ENCODE data around the gene TBR1.

Gene TBR1

DNA sequence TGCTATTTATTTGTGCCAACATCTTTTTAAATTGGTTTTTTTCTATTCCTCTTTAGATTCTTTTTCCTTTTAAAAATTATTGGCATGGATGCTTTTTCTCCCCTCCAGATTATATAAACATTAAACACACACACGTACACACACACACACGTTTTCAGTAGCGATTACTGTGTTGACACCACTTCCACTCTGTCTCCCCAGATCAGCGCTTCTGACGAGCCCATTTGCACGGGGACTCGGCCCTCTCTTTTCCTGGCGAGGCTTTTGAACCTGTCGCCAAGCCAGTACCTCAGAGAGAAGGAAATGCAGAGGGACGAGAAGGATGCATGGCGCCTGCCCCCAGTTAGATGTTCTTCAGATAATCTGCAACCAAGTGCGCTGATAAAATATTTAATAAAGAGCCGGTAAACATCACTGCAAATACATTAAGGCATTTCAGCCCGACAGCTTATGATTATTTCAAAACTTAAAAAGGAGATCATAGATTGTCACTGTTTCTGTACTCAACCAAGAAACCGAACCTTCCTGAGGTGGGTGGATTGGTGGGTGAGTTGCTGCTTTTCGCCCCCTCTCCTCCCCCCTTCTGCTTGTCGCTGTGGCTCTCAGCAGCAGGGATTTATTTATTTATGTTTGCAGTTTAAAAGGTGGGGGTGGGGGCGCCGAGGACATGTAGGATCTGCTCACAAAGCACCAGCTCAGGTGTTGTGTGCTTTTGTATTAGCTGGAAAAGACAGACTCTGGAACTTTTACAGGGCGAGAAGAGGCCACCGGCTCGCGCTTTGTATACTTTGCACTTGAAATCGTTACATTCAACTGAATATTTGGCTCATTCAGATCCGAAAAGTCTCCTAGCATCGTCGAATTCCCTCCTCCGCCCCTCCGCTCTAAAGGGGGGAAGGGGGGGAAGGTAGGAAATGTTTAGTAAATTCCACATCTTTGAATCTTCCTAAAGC lies 787 bp upstream of the TBR1 start:
- no peak for FAIRE-seq

DNA sequence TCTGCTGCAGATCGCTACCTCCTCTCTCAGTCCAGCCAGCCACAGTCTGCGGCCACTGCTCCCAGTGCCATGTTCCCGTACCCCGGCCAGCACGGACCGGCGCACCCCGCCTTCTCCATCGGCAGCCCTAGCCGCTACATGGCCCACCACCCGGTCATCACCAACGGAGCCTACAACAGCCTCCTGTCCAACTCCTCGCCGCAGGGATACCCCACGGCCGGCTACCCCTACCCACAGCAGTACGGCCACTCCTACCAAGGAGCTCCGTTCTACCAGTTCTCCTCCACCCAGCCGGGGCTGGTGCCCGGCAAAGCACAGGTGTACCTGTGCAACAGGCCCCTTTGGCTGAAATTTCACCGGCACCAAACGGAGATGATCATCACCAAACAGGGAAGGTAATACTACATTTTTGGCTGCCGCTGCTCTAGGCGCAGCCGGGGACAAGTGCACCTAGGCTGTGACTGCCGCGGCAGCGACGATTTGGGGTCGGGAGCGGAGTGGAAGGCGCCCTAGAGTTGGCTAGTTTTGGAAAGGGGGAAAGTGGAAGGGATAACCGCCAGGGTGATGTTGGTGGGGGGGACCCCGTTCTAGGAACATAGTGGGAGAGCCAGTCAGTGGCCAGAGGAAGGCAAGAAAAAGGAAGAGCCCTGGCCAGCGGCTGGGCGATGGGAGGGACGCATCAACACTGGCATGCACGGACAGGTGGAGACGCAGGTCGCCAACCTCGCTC lies 776 bp downstream of the TBR1 start:
- no peak for FAIRE-seq

DNA sequence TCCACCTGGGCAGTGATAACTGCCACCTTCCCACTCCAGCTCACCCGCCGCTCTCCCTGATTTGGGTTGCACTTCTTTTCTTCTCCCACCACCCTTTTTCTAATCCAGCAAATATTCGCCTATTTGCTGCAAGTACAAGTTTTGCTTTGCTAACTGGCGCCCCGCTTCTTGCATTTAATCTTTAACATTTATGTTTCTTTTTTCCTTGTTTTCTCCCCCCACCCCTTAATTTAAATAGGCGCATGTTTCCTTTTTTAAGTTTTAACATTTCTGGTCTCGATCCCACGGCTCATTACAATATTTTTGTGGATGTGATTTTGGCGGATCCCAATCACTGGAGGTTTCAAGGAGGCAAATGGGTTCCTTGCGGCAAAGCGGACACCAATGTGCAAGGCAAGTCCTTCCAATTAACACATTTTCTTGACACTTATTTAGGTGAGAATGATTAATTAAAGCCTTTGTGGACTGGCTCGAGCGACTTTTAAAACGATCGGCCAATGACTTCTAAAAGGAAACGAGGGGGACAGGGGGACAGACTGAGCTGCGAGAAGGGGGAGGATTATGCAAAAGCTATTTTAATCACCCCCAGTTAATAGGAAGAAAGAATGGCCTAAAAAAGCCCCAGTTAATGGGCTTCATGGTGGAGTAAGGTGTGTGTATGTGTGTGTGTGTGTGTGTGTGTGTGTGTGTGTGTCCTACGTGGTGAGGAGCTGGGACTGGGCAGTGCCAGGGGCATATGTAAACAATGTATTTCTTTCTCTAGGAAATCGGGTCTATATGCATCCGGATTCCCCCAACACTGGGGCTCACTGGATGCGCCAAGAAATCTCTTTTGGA lies 1.6 kb downstream of the TBR1 start:
- FAIRE-seq = no peak

DNA sequence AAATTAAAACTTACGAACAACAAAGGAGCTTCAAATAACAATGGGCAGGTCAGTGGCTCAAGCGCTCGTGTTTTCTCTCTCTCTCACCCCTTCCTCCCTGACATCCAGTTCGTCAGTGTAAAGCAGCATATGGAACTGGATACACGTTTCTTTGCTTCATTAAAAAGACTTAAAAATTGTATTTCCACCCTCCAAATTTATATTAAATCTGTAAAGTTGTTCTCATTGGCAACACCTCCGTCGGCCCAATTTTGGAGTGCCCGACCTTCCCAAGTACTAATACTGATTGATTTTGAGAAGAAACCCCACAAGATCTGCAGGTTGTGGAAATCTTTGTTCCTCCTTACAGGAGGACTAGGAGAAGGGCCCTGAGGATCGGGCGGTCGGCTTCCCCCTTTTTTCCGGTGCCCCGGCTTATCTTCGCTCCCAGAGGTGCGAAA lies 2.2 kb downstream of the TBR1 start:
- FAIRE-seq = no peak

DNA sequence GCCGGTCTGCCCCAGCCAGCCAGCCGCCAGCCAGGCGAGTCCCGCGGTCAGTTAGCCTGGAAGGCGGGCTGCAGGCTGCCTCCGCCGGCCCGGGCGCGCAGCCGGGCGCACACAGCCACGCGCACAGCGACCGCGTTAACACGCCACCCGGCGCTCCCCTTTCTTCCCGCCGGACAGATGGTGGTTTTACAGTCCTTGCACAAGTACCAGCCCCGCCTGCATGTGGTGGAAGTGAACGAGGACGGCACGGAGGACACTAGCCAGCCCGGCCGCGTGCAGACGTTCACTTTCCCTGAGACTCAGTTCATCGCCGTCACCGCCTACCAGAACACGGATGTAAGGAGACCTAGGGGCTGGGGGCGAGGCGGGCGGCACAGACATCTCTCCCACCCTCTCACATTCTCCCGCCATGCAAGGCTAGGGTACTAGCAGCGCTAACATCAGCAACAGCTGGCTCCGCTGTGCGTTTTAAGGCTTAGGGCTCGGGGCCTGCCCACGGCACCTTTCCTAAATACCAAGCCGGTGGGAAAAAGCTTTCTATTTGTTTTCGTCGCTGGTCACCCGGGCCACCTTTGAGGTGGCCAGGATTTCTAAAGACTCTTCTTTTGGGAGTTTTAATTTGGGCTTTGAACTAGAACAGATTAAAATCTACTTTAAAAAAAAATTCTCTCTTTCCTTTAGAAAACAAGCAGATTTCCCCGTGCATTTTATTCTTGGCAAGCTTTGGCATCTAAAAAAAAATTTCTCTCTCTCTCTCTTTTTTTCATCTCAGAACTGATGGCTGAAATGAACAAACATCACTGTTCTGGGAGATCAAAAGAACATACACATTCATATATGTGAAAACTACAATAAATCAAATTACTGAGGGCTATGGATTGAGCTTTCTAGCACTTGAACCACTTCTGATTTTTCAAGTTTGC lies 2.9 kb downstream of the TBR1 start:
- FAIRE-seq = no peak

DNA sequence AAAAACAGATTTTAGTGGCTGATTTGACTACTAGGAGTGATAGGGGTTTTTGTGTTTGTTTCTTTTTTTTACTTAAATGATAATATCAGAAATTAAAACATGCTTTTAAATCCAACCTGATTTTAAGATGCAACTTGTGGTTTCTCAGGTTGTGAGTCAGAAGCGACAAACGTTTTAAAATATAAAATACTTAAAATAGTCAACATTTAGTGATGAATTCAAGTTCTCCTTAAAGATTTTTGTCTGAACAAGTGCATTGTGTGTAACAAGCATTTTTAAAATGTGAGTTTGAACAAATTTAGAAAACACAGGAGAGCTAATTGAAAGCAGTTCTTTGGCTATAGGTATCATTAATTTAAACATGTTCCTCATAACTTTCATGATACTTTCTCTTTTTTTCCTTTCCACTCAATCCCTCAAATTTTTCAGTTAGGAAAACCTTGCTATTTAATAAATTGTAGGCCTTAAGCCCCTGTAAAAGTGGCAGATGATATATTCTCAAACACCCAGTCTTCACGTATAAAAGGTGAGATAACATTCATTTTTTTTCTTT lies 3.6 kb downstream of the TBR1 start:
- FAIRE-seq = no peak

DNA sequence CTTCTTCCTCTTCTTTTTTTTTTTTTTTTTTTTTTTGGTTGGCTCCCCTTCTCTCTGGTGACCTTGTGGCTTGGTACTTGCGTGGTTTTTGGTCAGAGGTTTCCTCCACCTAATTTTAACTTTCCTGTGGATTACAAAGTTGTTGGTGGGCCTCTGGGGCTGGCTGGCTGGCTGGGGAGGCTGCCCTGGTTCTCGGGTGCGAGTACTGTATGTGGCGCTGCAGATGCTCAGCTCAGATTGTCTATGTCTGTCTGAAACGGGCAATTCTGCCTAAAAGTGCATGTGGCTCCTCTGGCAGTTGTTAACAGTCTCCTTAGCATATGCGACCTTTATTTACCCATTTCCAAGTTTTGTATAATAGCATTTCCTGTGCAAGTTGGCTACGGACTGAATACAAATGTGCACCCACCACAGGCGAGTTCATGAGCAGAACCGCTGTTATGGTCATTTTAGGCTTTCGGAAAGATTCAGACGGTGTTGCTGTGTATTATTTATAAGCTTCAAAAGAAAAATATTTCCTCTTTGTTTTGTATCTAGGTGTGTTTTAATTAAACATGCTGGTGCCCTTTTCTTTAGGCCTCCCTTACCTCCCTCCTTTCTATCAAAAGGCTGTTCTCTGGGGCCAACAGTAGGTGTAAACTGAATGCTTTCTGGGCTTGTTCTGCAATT lies 4.4 kb downstream of the TBR1 start:
- FAIRE-seq = no peak

DNA sequence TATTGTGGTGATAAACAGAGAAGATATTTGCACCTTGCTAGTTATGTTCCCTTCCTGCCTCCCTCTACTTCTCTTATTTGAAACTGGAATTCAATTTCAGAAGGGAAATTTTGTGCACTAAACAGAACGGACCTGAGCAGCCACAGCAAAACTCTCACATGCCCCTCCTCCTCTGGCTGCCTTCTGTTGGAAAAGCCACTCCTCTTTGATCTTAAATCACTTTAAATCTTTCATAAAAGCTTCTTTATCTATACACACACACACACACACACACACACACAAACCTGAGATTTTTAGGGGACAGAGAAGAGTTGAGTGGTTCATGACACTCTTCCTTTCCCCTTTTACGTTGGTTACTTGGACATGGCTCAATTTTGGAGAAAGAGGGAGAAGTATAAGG lies 5.6 kb downstream of the TBR1 start:
- no peak for FAIRE-seq

DNA sequence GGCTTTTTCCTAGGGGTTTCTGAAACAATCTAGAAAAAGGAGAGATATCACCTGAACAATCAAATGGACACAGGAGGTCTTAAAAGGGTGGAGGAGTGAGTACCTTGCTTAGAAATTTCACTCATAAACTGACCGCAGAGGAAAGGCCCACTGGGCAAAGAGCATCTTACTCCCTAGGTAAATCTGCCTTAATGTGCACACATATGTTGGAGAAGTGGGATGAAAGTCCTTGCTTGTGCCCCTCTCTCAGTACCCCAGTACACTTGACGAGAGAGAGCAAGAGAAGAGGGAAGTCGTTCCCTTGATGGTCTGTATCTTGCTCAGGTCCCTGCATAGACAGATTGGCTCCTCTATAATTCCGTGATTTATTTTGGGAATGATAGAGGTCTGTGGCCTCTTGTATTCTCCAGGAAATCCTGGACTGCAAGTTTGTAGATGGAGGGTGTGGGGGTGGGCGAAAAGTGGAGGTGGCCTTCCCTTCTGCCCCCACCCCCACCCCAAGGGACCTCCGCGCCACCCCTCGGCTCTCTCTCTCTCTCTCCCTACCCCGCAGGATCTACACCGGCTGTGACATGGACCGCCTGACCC lies 6.8 kb downstream of the TBR1 start:
- no peak for FAIRE-seq

DNA sequence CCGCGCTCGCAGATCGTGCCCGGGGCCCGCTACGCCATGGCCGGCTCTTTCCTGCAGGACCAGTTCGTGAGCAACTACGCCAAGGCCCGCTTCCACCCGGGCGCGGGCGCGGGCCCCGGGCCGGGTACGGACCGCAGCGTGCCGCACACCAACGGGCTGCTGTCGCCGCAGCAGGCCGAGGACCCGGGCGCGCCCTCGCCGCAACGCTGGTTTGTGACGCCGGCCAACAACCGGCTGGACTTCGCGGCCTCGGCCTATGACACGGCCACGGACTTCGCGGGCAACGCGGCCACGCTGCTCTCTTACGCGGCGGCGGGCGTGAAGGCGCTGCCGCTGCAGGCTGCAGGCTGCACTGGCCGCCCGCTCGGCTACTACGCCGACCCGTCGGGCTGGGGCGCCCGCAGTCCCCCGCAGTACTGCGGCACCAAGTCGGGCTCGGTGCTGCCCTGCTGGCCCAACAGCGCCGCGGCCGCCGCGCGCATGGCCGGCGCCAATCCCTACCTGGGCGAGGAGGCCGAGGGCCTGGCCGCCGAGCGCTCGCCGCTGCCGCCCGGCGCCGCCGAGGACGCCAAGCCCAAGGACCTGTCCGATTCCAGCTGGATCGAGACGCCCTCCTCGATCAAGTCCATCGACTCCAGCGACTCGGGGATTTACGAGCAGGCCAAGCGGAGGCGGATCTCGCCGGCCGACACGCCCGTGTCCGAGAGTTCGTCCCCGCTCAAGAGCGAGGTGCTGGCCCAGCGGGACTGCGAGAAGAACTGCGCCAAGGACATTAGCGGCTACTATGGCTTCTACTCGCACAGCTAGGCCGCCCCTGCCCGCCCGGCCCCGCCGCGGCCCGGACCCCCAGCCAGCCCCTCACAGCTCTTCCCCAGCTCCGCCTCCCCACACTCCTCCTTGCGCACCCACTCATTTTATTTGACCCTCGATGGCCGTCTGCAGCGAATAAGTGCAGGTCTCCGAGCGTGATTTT lies 7.6 kb downstream of the TBR1 start:
- no peak for FAIRE-seq

DNA sequence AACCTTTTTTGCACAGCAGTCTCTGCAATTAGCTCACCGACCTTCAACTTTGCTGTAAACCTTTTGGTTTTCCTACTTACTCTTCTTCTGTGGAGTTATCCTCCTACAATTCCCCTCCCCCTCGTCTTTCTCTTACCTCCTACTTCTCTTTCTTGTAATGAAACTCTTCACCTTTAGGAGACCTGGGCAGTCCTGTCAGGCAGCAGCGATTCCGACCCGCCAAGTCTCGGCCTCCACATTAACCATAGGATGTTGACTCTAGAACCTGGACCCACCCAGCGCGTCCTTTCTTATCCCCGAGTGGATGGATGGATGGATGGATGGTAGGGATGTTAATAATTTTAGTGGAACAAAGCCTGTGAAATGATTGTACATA lies 8.3 kb downstream of the TBR1 start:
- no peak for FAIRE-seq

DNA sequence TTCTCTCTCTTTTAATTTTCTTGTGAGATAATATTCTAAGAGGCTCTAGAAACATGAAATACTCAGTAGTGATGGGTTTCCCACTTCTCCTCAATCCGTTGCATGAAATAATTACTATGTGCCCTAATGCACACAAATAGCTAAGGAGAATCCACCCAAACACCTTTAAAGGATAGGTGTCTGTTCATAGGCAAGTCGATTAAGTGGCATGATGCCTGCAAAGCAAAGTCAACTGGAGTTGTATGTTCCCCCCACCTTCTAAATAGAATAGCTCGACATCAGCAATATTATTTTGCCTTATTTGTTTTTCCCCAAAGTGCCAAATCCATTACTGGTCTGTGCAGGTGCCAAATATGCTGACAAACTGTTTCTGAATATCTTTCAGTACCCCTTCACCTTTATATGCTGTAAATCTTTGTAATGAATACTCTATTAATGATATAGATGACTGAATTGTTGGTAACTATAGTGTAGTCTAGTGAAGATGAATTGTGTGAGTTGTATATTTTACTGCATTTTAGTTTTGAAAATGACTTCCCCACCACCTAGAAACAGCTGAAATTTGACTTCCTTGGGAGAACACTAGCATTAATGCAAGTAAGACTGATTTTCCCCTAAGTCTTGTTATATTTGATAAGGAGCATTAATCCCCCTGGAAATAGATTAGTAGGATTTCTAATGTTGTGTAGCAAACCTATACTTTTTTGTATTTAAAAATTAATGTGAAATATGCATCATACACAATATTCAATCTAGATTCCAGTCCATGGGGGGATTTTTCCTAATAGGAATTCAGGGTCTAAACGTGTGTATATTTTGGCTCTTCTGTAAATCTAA lies 9.0 kb downstream of the TBR1 start:
- no peak for FAIRE-seq

DNA sequence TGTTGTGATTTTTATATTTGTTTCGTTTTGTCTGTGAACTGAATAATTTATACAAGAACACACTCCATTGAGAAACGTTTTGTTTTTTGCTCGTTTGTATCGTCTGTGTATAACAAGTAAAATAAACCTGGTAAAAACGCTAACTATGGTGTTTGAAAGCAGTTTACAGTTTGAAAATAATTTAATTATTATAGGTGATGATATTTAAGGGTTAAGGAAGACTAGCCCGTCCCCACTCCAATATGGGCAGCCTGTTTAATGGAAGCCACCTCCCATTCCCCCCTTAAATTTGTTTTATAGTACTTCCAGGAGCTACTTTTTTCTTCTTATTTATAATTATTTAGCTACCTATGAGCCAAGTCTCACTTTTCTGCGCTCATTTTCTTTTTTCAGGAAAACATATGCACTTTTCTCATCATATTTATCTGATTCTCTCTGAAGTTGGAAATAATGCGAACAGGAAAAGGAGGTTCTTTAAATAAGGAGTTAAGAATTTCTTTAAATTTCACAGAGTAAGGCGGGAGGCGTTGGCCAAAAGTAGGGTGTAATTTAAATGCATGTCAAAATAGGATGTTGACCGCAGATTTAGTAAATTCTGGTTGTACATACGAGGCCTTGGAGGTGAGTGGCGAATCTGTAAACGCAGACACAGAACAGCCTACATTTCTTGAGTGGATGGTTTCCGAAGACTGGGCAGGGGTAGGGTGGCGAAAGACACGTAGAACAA lies 9.8 kb downstream of the TBR1 start:
- no peak for FAIRE-seq

DNA sequence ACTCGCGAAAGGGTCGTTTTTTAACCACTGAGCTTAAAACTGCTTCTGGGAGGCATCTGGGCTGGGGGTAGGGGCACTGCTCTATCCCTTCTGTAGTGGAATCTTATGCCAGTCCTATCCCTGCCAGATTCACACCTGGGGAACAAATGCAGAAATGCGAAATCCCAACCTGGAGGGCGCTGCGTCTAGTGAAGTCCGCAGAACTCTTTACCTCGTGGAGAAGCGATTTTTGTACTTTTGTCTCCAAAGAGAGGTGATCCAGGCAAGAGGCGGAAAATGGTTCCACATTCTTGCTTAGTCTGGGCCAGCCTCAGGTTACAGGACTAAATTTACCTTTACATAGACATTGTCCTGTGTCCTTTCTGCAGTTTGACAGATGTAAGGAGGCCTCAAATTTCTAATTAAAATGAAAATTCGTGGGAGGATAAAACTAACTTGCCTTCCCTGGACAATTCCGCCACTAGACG lies 10.4 kb downstream of the TBR1 start:
- FAIRE-seq = no peak

DNA sequence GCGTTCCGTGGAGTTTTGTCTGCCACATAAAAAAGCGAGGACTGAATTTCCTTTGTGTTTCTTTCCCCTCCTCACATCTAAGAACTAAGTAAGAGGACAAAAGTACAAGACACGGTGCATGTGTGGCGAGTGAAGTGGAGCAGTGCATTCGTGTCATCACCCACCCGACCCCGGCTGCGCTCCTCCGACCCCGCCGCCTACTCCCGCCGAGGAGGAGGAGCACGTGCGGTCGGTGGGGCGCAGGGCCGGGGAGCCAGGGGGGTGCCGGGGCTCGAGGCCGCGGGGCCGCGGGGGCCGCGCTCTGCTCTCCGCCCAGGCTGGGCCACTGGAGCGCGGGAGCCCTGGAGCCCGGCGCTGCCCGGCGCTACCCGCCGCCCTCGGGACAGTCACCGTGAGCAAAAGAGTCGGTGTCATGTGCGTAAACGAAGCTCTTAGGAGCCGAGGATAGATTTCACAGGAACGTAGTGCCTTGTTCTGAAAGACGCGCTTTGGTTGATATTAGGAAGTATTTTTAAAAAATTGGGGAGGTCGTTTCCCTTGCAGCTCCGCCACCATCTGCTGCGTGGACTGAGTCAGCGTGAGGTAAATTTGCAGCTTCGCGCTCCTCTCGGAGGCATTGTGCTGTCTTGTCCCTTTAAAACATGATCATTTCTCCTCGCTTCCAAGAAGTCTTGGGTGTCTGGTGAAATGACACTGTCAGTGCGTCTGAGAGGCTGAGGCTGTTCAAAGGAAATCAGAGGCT lies 11.0 kb downstream of the TBR1 start:
- no peak for FAIRE-seq

DNA sequence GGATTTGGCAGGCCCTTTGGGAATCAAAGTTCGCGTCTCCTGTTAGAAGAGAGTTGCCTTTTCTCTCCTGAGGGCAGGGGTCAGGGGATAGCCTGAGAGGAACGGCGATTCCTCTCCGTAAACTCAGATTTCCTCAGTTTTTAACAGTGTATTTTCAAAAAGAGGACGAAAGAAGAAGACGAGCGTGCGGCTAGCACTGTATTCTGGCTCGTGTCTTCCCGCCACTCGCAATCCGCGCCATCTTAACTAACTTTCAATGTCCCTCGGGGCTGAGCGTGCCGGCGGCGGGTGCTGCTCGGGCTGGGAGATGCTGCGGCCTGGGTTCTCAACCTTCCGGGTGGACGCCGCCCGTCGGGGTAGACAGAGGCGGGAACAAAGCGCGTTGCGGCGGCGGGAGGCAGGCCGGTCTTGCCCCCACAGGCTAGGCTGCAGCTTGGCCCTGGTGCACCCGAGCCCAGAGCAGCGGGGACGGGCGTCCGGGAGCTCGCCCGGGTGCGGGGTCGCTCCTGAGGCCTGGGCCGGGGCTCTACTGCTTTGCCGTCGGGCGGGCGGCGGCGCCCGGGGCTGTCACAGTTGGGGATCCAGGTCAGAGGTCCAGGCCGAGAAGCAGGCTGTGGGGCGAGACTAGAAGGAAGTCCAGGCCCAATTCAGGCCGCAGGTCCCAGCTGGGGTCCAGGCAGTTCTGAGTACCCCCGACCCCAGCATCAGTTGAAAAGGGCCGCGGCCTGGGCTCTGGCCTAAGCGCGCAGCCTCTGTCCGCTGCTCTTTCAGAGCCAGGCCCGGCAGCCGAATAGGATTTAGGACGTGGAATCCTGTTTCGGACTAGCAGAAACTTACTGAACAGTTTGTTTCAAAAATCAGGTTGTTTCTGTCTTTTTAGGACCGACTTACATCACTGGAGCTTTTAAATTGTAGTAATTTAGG lies 11.8 kb downstream of the TBR1 start:
- FAIRE-seq = no peak
